Measurements from ENCODE around the gene CAMSAP2.

GRCh38 chr1:200857804-200858203, 119.1 kb downstream of the CAMSAP2 start:
- TF ChIP-seq CTCF (IDR thresholded peaks at IDR 0.05; ENCODE audit: low read length): no peak
- TF ChIP-seq EZH2 (IDR thresholded peaks at IDR 0.05; ENCODE audit: borderline replicate concordance, low read length): no peak
